ENCODE data around the gene NMNAT1.
"Not testable (repeated sequence)": the region's sequence is repeated elsewhere in the genome, so short reads cannot be mapped to it uniquely, and the experiment has no call there.

NMNAT1 gene

DNA sequence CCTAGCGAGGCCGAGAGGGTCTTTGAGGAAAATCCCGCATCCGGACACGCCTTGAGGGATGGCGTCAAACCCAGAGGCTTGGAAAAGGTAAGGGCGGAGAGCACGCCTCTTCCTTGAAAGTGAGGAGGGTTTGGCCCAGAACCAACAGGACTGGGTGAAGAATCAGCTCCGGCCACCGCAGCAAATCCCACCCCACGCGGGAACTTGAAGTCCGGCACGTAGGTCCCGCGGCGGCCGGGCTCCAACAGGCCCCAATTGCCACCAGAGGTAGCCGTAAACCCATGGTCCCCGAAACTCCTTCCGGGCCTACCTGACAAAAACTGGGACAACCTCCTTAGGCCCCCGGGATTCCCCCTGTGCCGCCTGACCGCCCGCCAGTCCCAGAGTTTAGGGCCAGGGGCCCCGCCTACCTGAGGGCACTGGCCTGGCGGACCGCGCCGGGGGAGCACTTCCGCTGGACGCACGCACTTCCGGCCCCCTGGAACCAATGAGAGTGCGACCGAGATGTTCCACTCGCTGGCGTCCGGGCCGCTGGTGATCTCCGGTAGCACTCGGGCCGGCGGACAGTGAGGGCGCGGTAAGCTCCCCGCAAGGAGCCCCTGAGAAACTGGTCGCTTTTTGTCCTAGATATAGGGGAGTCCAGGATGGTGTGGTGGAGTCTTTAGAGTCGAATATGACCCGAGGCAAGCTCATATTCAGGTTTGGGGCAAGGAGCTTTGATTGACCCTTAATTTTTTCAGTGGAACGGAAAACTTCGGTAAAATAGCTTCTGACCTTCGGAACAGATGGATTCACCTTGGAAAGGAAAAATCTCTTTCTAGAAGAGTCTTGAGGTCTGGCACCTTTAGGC lies at the start of gene NMNAT1, which contains the start of gene LZIC:
NMNAT1 (plus strand) TSS at position 537 of the 850 bp plus-strand sequence. CDS start 28,599 bp downstream, outside the sequence.
LZIC (minus strand) TSS at position 453 of the 850 bp plus-strand sequence. CDS start 6,772 bp downstream, outside the sequence.
- DNase-seq (ENCODE audit: low spot score) = peak; percentile 95

DNA sequence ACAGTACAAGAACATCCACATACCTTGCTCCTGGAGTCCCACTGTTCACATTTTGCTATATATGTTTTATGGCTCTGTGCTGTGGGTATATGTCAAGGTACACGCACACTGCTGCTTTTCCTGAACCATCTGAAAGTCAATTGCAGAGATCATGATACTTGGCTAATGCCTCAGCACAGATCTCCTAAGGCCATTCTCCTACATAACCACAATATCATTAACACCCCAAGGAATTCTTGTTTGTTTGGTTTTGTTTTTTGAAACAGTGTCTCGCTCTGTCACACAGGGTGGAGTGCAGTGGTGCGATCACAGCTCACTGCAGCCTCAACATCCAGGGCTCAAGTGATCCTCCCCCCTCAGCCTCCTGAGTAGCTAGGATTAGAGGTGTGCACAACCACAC lies 49.2 kb upstream of the NMNAT1 start:
- no peak for DNase-seq (ENCODE audit: low spot score)

DNA sequence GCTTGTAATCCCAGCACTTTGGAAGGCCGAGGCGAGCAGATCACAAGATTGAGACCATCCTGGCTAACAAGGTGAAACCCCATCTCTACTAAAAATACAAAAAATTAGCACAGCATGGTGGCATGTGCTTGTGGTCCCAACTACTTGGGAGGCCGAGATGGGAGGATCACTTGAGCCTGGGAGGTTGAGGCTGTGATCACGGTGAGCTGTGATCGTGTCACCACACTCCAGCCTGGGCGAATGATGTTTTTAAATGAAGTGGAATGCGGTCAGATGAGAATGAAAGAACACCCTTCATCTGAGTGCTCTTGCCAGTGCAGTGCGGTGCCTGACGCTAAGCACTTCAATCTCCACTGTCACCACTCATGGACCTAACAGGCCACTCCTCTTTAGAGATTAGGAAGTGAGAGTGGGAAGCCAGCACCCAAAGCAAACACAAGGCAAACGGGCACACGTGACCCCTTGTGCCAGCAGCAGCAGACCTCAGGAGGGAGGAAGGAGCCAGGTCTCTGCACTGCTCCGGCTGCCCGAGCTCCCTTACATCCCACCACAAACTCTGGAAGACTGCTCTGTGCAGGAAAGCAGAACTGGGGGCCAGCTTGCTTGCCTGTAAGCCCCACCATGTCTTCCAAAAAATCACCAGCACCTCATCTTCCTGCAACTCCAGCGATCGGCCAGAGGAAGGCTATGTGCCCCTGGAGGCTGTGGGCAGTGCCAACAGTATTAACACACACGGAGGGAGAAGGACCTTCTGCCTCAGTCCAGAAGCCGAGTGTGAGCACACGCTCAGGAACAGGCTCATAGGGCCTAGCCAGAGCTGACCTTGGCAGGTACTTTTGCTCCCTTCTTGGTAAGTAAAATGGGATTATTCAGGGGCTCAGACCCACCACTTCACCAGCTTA lies 42.9 kb upstream of the NMNAT1 start:
- DNase-seq (ENCODE audit: low spot score) = no peak

DNA sequence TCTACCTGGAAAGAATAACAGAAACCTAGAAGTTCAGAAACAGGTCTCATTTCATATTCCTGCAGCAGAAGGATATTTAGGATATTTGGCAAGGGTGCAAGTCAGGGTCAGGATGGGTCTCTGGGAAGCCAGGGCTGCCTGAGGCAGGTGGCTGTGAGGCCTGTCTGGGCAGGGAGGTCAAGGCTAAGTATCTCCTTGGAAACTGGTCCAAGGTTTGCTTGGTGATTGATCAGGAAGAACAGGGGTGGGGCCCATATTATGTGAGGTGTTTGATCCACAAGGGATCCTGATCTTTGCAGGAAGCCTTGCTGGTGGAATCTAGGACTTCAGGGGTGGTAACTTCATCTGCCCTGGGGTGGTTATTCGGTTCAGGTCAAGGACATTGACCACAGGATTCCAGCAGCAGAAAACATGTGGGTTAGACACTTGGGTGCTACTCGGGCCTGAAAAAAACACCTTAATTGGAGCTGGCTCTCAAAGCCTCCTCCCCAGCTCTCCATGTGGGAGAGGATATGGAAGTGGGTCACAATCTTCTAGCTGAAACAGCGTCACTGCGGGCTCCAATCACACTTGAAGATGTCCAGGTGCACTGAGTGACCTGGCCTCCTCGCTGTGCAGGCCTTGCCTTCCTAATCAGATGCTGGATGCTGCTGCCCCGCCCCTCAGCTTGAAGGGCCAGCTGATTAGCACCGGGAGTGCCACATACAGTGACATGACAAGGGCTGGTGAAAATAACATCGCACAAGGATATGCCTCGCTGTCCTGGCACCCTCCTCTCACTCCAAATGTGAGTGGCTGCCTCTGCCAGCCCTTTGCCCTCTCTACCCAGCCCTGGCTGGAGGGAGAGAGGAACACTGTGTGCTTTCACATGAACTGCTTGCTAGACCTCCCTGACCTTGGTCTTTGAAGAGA lies 41.9 kb upstream of the NMNAT1 start:
- no peak for DNase-seq (ENCODE audit: low spot score)

DNA sequence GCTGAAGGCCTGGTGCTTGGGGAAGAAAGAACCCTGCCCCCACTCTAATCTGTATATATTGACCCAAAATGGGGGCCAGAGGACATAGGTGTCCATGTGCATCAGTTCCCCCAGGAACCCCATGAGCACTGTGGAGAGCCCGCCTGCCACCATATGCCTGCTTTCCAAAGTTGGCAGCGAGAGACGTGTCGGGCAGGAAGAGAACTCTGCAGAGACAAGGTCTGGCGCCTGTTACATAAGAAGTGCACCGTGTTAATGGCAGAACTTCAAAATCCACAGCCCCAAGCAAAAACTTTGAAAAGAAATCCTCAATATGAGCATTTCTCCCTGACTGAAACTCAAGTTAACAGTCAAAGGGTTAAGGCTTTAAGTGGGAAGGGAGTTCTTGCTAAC lies 41.2 kb upstream of the NMNAT1 start:
- no peak for DNase-seq (ENCODE audit: low spot score)

DNA sequence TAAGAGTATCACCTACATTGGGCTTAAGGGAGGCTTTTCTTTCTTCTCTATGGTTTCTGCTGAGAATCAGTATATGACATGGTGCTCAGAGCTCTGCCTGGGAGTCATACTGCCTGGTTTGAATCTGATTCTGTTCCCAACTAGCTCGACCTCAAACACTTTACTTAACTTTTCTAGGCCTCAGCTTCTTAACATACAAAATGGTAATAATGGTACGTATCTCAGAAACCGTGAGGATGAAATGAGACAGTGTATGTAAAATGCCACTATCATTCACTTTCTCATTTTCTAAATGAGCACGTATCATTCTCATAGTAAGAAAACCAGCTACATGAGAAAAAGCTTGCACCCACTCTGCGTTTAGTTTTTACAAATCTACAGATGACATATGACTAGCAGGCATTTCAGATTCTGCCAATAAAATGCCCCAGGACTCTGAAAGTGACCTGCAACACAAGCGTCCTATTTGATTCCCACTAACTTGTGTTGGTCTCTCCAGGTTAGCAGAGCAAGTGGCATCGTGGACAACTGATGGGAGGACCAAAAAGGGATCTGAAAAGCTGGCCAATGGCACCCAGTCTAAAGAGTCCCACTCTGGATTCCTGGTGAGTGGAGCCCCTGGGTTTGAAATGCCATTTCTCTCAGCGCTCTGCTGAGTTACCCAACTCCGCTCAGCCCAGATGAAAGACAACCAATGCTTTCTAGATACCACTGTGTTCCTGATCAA lies 39.3 kb upstream of the NMNAT1 start:
- DNase-seq (ENCODE audit: low spot score) = no peak

DNA sequence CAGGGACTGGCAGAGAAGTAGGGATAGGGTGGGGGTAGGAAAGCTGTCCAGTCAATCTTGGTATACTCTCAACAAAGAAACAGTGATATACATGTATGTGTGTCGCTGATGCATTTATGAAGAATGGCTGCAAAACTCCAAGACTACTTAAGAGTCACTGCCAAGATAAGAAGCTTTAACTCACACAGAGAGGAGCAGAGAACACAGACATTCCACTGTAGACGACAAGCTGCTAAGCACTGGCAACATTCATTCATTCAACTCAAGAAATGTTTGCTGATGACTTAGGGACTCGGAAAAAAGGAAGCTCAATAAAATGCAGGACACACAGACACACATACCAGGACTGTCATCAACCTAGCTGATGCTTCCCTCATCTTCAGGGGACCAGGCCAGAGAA lies 38.7 kb upstream of the NMNAT1 start:
- DNase-seq (ENCODE audit: low spot score) = no peak

DNA sequence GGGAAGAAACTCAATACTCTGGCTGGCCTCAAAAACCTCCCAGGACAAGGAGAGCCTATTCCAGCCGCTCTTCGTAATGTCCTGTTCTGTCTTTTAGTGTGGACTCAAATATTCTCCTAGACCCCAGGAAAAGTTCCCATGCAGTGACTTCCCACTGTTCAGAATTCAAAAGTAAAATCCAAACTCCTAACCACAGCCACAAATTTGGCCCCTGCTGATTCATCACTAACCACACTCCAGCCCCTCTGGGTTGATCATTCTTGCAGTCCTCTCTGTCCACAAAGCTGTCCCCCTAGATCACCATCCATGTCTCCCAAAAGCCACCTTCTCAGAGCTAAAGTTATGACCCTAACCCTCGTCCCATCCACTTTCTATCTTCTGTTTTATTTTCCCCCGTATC lies 38.3 kb upstream of the NMNAT1 start:
- no peak for DNase-seq (ENCODE audit: low spot score)

DNA sequence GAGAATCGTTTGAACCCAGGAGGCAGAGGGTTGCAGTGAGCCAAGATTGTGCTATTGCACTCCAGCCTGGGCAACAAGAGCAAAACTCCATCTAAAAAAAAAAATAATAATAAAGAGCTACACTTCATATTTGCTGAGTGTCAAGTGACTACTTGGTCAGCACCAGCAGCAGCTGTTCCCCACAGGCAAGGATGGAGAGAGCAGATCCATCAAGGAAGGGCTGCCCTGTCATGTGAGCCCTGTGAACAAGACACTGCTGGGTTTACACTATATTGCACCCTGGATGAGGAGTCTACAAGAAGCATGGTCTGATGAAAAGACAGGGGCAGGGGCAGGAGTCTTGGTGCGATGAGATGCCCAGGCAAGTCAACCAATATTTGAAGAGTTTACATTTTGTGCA lies 36.8 kb upstream of the NMNAT1 start:
- no peak for DNase-seq (ENCODE audit: low spot score)

DNA sequence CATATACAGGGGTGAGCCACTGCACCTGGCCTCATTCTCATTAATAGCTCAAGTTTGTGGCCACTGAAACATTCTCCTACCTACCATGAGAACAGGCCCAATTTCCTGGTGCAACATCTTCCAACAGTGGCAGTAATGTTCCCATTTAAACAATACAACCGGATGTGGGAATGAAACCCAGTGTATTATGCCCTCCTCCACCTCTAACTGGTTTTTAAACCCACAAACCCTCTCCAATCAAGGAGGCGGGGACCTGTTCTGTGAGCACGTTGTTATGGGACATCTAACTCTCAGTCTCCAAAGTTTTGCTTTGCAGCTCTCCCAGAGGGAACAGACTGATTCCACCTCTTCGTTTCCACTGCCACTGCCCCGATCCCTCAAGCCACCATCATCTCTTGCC lies 35.8 kb upstream of the NMNAT1 start:
- DNase-seq (ENCODE audit: low spot score) = no peak

DNA sequence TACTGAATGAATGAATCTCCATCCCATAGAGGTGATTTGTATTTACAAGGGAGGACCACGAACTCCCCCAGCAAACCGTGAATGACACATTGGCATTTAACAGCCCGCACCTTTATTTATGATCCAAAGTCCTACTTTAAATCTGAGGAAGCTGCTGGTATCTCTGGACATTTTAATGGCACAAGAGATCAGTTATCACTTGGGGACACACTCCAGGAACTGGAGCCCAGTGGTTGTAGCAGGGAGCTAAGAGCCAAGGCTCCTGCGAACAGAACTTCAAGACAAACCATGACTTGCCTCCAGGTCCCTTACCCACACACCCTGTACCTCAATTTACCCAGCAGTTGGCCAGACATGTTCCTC lies 34.4 kb upstream of the NMNAT1 start:
- no peak for DNase-seq (ENCODE audit: low spot score)

DNA sequence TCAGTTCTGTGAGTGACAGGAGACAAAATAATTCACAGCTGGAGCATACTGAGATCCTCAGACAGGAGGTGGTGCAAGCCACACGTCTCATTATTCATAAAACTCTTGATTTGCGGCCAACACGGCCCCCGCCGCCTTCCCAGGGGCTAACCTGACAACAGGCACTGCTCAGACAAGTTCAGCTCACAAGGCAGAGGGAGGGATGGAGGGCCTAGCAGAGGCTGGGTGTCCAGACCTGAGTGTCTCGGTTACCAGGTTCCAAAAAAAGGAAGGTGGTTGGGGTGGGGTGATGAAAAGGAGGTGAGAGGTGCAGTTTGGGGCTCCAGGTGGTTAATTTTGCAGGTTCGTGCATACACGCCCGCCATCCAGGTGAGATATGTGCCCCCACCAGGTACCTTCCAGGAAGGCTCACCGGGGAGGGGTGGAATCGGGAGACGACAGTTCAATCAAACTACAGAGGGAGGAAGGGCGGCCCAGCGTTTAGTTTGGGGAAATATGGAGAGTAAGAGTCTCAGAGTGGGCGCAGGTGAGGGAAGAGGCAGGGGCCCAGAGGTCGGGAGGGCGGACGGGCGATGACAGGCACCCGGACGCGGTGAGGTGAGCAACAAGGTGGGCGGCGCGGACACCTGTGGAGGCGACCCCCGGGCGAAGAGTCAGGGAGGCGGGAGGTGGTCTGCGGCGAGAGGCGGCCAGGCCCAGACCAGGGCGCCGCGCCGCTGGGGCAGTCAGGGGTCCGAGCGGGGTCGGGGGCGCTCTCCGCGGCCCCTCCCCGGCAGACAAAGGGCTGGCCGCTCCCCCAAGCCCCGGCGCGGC lies 33.8 kb upstream of the NMNAT1 start:
- no peak for DNase-seq (ENCODE audit: low spot score)

DNA sequence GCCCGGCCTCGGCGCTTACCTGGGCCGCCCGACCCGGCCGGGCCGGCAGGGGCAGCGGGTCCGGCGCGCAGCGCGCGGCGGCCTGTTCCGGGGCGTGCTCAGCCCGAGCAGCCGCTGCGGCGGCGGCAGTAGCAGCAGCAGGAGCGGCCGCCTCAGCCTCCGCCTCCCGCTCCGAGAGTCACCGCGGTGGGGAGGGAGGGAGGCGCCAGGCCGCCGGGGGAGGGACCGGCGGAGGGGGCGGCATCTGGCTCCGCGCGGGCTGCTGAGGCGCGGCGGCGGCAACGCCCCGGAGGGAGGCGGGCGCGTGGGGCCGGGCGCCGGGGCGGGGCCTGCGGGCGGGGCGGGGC lies 33.2 kb upstream of the NMNAT1 start, which contains the start of gene CTNNBIP1:
CTNNBIP1 (minus strand) TSS at position 194 of the 347 bp plus-strand sequence. CDS start 38,205 bp downstream, outside the sequence.
- no peak for DNase-seq (ENCODE audit: low spot score)

DNA sequence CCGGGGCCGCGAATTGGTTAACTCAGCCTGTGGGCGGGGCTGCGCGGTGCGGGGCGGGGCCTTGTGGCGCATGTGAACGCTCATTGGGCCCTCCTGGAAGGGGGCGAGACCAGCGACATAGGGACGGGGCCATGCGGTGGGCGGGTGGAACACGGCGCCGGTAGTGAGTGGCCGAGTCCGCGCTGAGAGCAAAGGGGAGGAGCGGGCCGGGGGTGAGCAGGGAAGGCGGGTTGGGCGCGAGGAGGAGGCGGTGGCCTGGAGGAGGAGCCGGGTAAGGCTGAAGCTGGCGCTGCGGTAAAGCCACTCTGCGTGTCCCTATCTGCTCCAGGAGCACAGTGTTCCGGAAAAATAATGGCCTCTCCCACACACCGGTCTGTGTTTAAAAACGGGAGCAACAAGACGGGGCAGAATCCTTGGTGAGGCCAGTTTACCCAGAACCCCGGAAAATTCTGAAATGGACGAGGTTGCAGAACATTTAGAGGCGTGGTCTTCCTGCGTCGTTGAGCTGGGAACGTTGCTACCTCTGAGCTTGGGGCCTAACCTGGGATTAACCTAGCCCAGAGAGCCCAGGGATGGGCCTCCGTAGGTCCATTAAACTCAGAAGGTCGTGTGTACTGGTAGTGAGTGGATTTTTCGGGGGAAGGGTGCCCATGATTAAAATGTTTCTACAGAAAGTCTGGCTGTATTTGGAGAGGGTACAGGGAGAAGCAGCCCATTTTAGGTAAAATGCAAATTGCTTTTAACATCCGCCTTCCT lies 32.7 kb upstream of the NMNAT1 start:
- peak; percentile 98 for DNase-seq (ENCODE audit: low spot score)

DNA sequence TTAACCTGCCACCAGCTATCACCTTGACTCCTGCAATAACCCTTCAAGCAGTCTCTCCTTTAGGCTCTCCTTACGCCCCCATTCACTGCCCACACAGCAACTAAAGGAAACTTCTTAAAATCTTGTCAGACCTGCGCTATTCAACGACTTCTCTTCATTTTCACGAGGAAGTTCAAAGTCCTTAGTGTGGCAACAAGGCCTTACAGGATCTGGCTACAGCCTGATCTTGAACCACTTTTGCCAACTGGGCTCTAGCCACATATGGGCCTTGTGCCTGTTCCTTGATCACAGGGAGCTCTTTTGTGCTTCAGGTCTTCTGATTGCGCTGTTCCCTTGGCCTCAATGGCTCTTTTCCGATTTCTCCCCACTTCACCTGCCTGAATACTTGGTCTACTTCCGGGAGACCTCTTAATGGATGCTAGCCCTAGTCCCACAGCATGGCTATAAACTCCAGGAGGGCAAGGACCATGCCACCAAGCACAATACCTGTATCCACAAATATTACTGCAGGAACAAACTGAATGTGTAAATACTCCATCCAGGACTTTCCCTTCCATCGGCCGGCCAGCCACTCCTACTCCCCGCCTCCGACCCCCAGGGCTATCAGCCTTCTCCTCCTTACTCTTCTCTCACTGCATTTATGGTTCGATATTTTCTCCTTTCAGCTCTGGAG lies 30.9 kb upstream of the NMNAT1 start:
- no peak for DNase-seq (ENCODE audit: low spot score)

DNA sequence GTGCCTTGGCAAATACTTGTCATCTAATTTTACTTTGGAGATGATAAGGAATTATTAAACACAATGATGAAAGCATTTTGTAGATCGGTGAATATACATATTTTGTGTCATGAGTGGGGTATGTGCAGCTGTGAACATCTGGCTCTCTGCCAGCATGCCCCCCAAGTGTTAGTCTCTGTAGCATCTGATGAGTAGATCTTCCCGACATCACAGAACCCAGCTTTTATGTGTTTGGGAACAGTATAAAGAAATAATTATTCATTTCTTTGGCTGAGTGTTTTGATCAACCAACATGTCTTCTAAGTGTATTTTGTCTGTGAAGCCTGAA lies 28.7 kb upstream of the NMNAT1 start:
- DNase-seq (ENCODE audit: low spot score) = no peak

DNA sequence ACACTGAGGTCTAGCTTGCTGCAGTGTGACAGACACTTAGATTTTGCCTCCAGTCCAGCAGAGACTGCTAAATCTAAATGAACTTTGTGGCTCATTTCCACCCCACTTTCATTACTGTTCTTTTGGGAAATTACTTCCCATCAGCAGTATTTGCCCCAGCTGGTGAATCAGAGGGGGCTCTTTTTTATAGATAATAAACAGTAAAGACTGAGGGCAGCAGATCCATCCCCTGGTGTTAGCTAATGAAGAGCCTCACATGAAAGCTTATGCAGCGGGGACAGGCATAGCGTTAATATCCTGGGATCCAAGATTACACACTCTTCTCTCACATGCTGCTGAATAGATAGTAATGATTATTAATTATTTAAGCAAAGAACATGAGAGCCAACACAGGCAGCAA lies 26.8 kb upstream of the NMNAT1 start:
- no peak for DNase-seq (ENCODE audit: low spot score)

DNA sequence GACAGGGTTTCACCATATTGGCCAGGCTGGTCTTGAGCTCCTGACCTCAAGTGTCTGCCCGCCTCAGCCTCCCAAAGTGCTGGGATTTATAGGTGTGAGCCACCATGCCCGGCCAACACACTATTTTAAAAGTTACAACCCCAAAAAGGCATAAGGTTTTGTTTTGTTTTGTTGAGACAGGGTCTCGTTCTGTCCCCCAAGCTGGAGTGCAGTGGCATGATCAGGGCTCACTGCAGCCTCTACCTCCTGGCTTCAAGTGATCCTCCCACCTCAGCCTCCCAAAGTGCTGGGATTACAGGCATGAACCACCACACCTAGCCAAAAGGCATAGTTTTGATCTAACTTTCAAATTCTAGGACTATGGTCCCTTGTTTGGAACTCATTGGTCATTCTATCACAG lies 25.8 kb upstream of the NMNAT1 start:
- DNase-seq (ENCODE audit: low spot score) = not testable (repeated sequence)

DNA sequence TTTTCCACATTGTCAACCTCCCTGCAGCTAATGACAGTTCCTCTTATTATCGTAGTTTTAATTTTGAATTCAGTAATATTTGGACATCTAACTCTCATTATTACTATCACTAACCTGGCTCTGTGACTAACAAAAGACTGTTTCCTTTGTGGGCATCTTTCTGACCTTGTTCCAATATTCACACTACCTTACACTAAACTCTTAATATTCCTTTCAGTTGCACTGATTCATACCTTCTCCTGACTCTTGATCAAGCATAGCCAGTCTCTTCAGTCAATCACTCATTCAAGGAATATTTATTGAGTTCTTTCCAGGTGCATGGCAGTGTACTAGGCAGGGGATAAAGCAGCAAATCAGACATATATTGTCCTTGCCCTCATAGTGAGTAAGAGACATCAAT lies 25.4 kb upstream of the NMNAT1 start:
- no peak for DNase-seq (ENCODE audit: low spot score)
